Measurements from ENCODE around the gene ANKLE2. TPM values are rescaled to one million over a fixed set of nuclear protein-coding genes. Genes with fewer than 3 reads are reported as not detected.

ANKLE2 gene
- polyA plus RNA-seq, 1 donor (not counting 4 experiments of a cell fraction or from before 2014, with no cell fraction given) = 109 TPM

GRCh38 chr12:132764231-132764630, 2.6 kb upstream of the ANKLE2 start:
- Histone ChIP-seq H3K9me1 (ENCODE audit: control insufficient read depth, extremely low read depth, insufficient read depth, low read length) (no peaks in the 10 kb centered on the region), H4K20me1 (ENCODE audit: control insufficient read depth, extremely low read depth, insufficient read depth, low read length) (peaks cover 7% of the 10 kb centered on the region), H3K27ac (ENCODE audit: control insufficient read depth, insufficient read depth, low read length) (no peak overlapping the region), H2AFZ (ENCODE audit: control insufficient read depth, low read length) (no peak overlapping the region), H3K4me1 (ENCODE audit: control insufficient read depth, extremely low read depth, insufficient read depth, low read length) (peaks cover 14% of the 10 kb centered on the region), H3K27me3 (ENCODE audit: control insufficient read depth, extremely low read depth, insufficient read depth, low read length) (no peaks in the 10 kb centered on the region), H3K4me2 (ENCODE audit: control insufficient read depth, extremely low read depth, insufficient read depth, low read depth, low read length) (no peak overlapping the region), H3K9me3 (ENCODE audit: control insufficient read depth, low read depth, low read length) (no peaks in the 10 kb centered on the region), H3K4me3 (ENCODE audit: control insufficient read depth in 2 of 3, extremely low read depth in 1 of 3, insufficient read depth in 2 of 3, low read depth in 1 of 3, low read length in 3 of 3) (no peak overlapping the region), H3K9ac (ENCODE audit: control insufficient read depth, extremely low read depth, insufficient read depth, low read length) (no peak overlapping the region), H3K36me3 (ENCODE audit: control insufficient read depth in 2 of 2, extremely low read depth in 1 of 2, insufficient read depth in 2 of 2, low read length in 2 of 2) (peaks cover 0 to 8% of the 10 kb centered on the region in 2 experiments), H3K79me2 (ENCODE audit: control insufficient read depth, insufficient read depth, low read length) (peaks cover 24% of the 10 kb centered on the region)
- dilution Hi-C loops (cut with MboI; ENCODE audit: extremely low pct_ligation_motif_present, low sequenced_read_pairs) = no loop called here
- DNase-seq (ENCODE audit: low read depth, low spot score) = no peak
- TF ChIP-seq CTCF (optimal IDR thresholded peaks at IDR 0.05 in 1 of 3, IDR thresholded peaks at IDR 0.05 in 1 of 3, conservative IDR thresholded peaks at IDR 0.05 in 1 of 3; ENCODE audit: extremely low read depth in 1 of 3, insufficient read depth in 2 of 3, low read length in 3 of 3) (no peak), EZH2 (IDR thresholded peaks at IDR 0.05; ENCODE audit: low read length) (no peak)
- no peak for FAIRE-seq

- Histone ChIP-seq H3K79me2 (ENCODE audit: control insufficient read depth, insufficient read depth, low read length) (peaks cover 45% of the 10 kb centered on the region), H3K4me3 (ENCODE audit: control insufficient read depth in 2 of 3, extremely low read depth in 1 of 3, insufficient read depth in 2 of 3, low read depth in 1 of 3, low read length in 3 of 3) (peak overlapping the region; percentile 62 to 81 (median 66)), H3K4me1 (ENCODE audit: control insufficient read depth, extremely low read depth, insufficient read depth, low read length) (peaks cover 14% of the 10 kb centered on the region), H3K9me1 (ENCODE audit: control insufficient read depth, extremely low read depth, insufficient read depth, low read length) (no peaks in the 10 kb centered on the region), H4K20me1 (ENCODE audit: control insufficient read depth, extremely low read depth, insufficient read depth, low read length) (peaks cover 16% of the 10 kb centered on the region), H2AFZ (ENCODE audit: control insufficient read depth, low read length) (peak overlapping the region; percentile 68), H3K36me3 (ENCODE audit: control insufficient read depth in 2 of 2, extremely low read depth in 1 of 2, insufficient read depth in 2 of 2, low read length in 2 of 2) (peaks cover 6 to 9% of the 10 kb centered on the region in 2 experiments), H3K27me3 (ENCODE audit: control insufficient read depth, extremely low read depth, insufficient read depth, low read length) (no peaks in the 10 kb centered on the region), H3K9ac (ENCODE audit: control insufficient read depth, extremely low read depth, insufficient read depth, low read length) (peak overlapping the region; percentile 100), H3K9me3 (ENCODE audit: control insufficient read depth, low read depth, low read length) (no peaks in the 10 kb centered on the region), H3K4me2 (ENCODE audit: control insufficient read depth, extremely low read depth, insufficient read depth, low read depth, low read length) (peak overlapping the region; percentile 82), H3K27ac (ENCODE audit: control insufficient read depth, insufficient read depth, low read length) (peak overlapping the region; percentile 83)
- DNase-seq (ENCODE audit: low read depth, low spot score) (peak; percentile 28), FAIRE-seq (no peak)
- dilution Hi-C loops (cut with MboI; ENCODE audit: extremely low pct_ligation_motif_present, low sequenced_read_pairs) = no loop called here
- TF ChIP-seq CTCF (optimal IDR thresholded peaks at IDR 0.05 in 1 of 3, IDR thresholded peaks at IDR 0.05 in 1 of 3, conservative IDR thresholded peaks at IDR 0.05 in 1 of 3; ENCODE audit: extremely low read depth in 1 of 3, insufficient read depth in 2 of 3, low read length in 3 of 3) (peak in 2 of 3 experiments; percentile 26 to 43), EZH2 (IDR thresholded peaks at IDR 0.05; ENCODE audit: low read length) (no peak)
These were observed 420 bp upstream of the ANKLE2 start for GRCh38 chr12:132761921-132762583.

All from keratinocyte (primary cell).